PC-9 (cell line): Measurements from ENCODE around the gene TMEM63C. TPM values are rescaled to one million over a fixed set of nuclear protein-coding genes. Genes with fewer than 3 reads are reported as not detected.

ENCODE experiments used
- BruUV-seq: library from RNA; stranded (reverse); fragments of 400-500 nt; replicated peaks from 2 replicates; lab custom pipeline; 2021; lab: Mats Ljungman, UMichigan
- CTCF ChIA-PET: fragments of 300-600 bp; sonication (Branson Sonifier 250); formaldehyde crosslinking; loops from one replicate; lab custom pipeline; 2022; ENCODE audit warnings: antibody characterized with exemption; lab: Charles Lee
- POLR2A ChIA-PET: fragments of 300-600 bp; sonication (Branson Sonifier 250); formaldehyde crosslinking; loops from one replicate; lab custom pipeline; 2022; ENCODE audit warnings: antibody characterized with exemption; ENCODE audit not compliant: unreplicated experiment; lab: Charles Lee
- DNase-seq, 2 experiments: peaks; one replicate each; pipeline versions ENCODE4 v3.0.0 to v3.0.0-alpha.2; 2015 to 2022; ENCODE audit warnings: mixed read lengths in 1 of 2
- H2AFZ ChIP-seq: fragments of 200-600 bp; sonication (generic); 2 replicates; pipeline ENCODE4 v1.8.1; 2017; ENCODE audit warnings: antibody characterized with exemption
- H3F3A ChIP-seq: fragments of 200-600 bp; sonication (generic); 2 replicates; pipeline ENCODE4 v1.8.1; 2017; ENCODE audit warnings: antibody characterized with exemption, mild to moderate bottlenecking, low read depth; ENCODE audit not compliant: insufficient read depth
- H3K27ac ChIP-seq: fragments of 200-600 bp; sonication (generic); 2 replicates; pipeline ENCODE4 v1.6.1; 2016; ENCODE audit warnings: mixed run types
- H3K27me3 ChIP-seq: fragments of 200-600 bp; sonication (generic); 2 replicates; pipeline ENCODE4 v1.6.1; 2016; ENCODE audit warnings: low read depth, mixed run types; ENCODE audit not compliant: insufficient read depth
- H3K36me3 ChIP-seq: fragments of 200-600 bp; sonication (generic); 2 replicates; pipeline ENCODE4 v1.6.1; 2016; ENCODE audit warnings: low read depth, mixed run types
- H3K4me1 ChIP-seq: fragments of 200-600 bp; sonication (generic); replicated peaks from 2 replicates; pipeline ENCODE4 v1.6.1; 2016; ENCODE audit warnings: mixed run types; ENCODE audit not compliant: insufficient read depth
- H3K4me2 ChIP-seq: fragments of 200-600 bp; sonication (generic); 2 replicates; pipeline ENCODE4 v1.6.1; 2017; ENCODE audit warnings: mixed run types
- H3K4me3 ChIP-seq: fragments of 200-600 bp; sonication (generic); 2 replicates; pipeline ENCODE4 v1.6.1; 2016; ENCODE audit warnings: mixed run types
- H3K79me2 ChIP-seq: fragments of 200-600 bp; sonication (generic); 2 replicates; pipeline ENCODE4 v1.6.1; 2017; ENCODE audit warnings: low read depth, mixed run types
- H3K9me2 ChIP-seq: fragments of 200-600 bp; sonication (generic); 2 replicates; pipeline ENCODE4 v1.8.1; 2017; ENCODE audit warnings: mild to moderate bottlenecking; ENCODE audit not compliant: insufficient read depth
- H3K9me3 ChIP-seq: fragments of 200-600 bp; sonication (generic); 2 replicates; pipeline ENCODE4 v1.8.1; 2016; ENCODE audit warnings: low read depth; ENCODE audit not compliant: insufficient read depth
- H4K20me1 ChIP-seq: fragments of 200-600 bp; sonication (generic); 2 replicates; pipeline ENCODE4 v1.8.1; 2017; ENCODE audit not compliant: insufficient read depth
- CTCF ChIP-seq: fragments of 200-600 bp; sonication (generic); conservative IDR thresholded peaks from 2 replicates; pipeline ENCODE4 v1.6.1; 2017; ENCODE audit warnings: mixed run types, antibody characterized with exemption, mild to moderate bottlenecking, moderate library complexity
- EZH2 ChIP-seq: fragments of 200-600 bp; sonication (generic); IDR thresholded peaks from 2 replicates; pipeline ENCODE4 v1.8.0; 2017; ENCODE audit warnings: antibody characterized with exemption, low read depth
- intact Hi-C: fragments of 100-400 bp; cut with micrococcal nuclease; formaldehyde crosslinking; loops from one replicate; pipeline ENCODE4 v1.10.0; 2022; ENCODE audit not compliant: unreplicated experiment
- total RNA-seq: library from RNA; stranded (reverse); gene quantifications from 2 replicates; pipeline ENCODE4 v1.2.3, GENCODE V29; 2021

The TMEM63C gene
- total RNA-seq, 1 experiment from 2014 or later = 2.2 TPM

DNA sequence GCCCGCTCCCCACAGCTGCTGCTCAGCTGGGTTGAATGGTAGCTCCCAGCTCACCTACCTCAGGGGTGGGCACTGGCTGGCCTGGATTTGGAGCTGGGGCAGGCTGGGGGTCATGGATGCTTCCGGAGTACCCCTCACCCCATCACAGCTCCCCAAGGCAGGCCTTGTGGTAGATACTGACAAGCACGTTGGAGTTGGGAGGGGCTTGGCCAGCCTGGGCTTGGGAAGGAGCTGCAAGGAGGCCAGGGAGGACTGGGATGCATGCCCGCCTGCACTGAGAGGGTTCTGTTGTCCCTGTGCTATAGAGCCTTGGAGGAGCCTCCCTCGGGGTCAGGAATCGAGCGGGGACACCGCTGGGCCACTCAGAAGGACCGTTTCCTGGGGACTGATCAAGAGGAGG lies 14.2 kb downstream of the TMEM63C start:
- BruUV-seq = no TSS peak
- Histone ChIP-seq H3K27me3 (peaks cover 98% of the 10 kb centered on the region), H3K36me3 (no peaks in the 10 kb centered on the region), H3K9me3 (no peaks in the 10 kb centered on the region), H2AFZ (no peak overlapping the region), H3K4me2 (no peak overlapping the region), H3K27ac (no peak overlapping the region), H3K4me1 (no peaks in the 10 kb centered on the region), H4K20me1 (0 out of 2 replicates have a peak, but pooled peaks cover 5% of the 10 kb centered on the region), H3K79me2 (no peaks in the 10 kb centered on the region), H3F3A (no peaks in the 10 kb centered on the region), H3K9me2 (no peaks in the 10 kb centered on the region), H3K4me3 (no peak overlapping the region)
- CTCF ChIA-PET = interaction anchor here (0.6 kb wide), 1 partner anchor 693 kb away, joined by 7 read pairs; no protein-coding TSS in a partner anchor
- intact Hi-C loops = no loop called here
- DNase-seq = no peak
- TF ChIP-seq EZH2 = no peak
- no peak for TF ChIP-seq CTCF
- POLR2A ChIA-PET = no interaction called here

- Histone ChIP-seq H3K4me1 (no peaks in the 10 kb centered on the region), H3K27ac (no peak overlapping the region), H3K36me3 (no peaks in the 10 kb centered on the region), H3K4me2 (no peak overlapping the region), H2AFZ (no peak overlapping the region), H3K4me3 (no peak overlapping the region), H3K9me3 (no peaks in the 10 kb centered on the region), H3K27me3 (peaks cover 100% of the 10 kb centered on the region), H3F3A (no peaks in the 10 kb centered on the region), H4K20me1 (no peaks in the 10 kb centered on the region), H3K9me2 (no peaks in the 10 kb centered on the region), H3K79me2 (no peaks in the 10 kb centered on the region)
- TF ChIP-seq CTCF = no peak
- no peak for TF ChIP-seq EZH2
- POLR2A ChIA-PET = no interaction called here
- DNase-seq = no peak
- intact Hi-C loops = no loop called here
- CTCF ChIA-PET = interaction anchor here (0.6 kb wide), 1 partner anchor 274 kb away, joined by 4 read pairs; no protein-coding TSS in a partner anchor
- no TSS peak for BruUV-seq
These were observed 16.4 kb downstream of the TMEM63C start for GRCh38 chr14:77197988-77198387.

DNA sequence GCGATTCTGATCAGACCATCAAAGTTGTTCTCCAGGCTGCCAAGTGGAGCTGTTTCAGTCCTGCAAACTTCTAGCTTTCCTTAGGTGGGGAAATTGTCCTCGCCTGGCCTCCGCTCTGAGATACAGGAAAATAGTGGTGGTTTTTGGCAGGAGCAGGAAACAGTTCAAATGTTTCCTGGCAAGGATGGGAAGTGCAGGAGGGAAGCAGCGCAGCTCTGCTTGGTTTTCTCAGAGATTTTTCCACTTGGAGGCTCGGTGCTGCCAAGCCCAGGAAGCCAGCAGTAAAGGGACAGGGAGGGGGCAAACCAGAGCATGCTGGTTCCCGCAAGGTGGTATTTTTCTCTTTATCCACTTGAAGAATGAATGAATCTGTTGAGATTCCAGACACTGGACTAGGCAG lies 17.0 kb downstream of the TMEM63C start:
- BruUV-seq = no TSS peak
- Histone ChIP-seq H3F3A (no peaks in the 10 kb centered on the region), H3K9me2 (no peaks in the 10 kb centered on the region), H3K9me3 (no peaks in the 10 kb centered on the region), H4K20me1 (no peaks in the 10 kb centered on the region), H3K36me3 (no peaks in the 10 kb centered on the region), H3K27me3 (peaks cover 100% of the 10 kb centered on the region), H3K4me2 (no peak overlapping the region), H3K4me1 (no peaks in the 10 kb centered on the region), H3K79me2 (no peaks in the 10 kb centered on the region), H3K27ac (no peak overlapping the region), H2AFZ (no peak overlapping the region), H3K4me3 (no peak overlapping the region)
- no peak for TF ChIP-seq CTCF
- no peak; the same call in 1 of the 2 replicates for TF ChIP-seq EZH2
- intact Hi-C loops = no loop called here
- ChIA-PET POLR2A (no interaction called here), CTCF (no interaction called here)
- no peak for DNase-seq
